H1 (cell line): ENCODE measurements around the gene RNF141. TPM values are rescaled to one million over a fixed set of nuclear protein-coding genes. Genes with fewer than 3 reads are reported as not detected.

Experiments
- CTCF ChIA-PET: fragments of 300-600 bp; sonication (Branson Sonifier 250); formaldehyde crosslinking; loops from one replicate; lab custom pipeline; 2021; ENCODE audit not compliant: partially characterized antibody; lab: Charles Lee
- POLR2A ChIA-PET: fragments of 300-600 bp; sonication (Branson Sonifier 250); formaldehyde crosslinking; loops from one replicate; lab custom pipeline; 2021; ENCODE audit warnings: inconsistent platforms; ENCODE audit not compliant: partially characterized antibody; lab: Charles Lee
- DNase-seq, 2 experiments: peaks; one replicate each; pipeline versions ENCODE4 v3.0.0 to v3.0.0-alpha.2; 2010 to 2022; ENCODE audit warnings: low spot score in 2 of 2, low read depth in 1 of 2, mixed read lengths in 1 of 2
- FAIRE-seq: peaks from 2 replicates; lab custom pipeline; 2011; peaks lifted over from hg19 to GRCh38; lab: Jason Lieb, UNC
- H2AFZ ChIP-seq: 2 replicates; pipeline ENCODE4 v1.8.1; 2012; ENCODE audit warnings: low read length, inconsistent platforms
- H2AK5ac ChIP-seq: 2 replicates; pipeline ENCODE4 v1.6.1; 2013; ENCODE audit warnings: low read depth, low read length
- H2BK120ac ChIP-seq: replicated peaks from 2 replicates; pipeline ENCODE3; 2013; ENCODE audit warnings: low read depth, low read length, inconsistent platforms
- H2BK12ac ChIP-seq: 2 replicates; pipeline ENCODE4 v1.6.1; 2013; ENCODE audit warnings: low read depth, low read length
- H2BK15ac ChIP-seq: 2 replicates; pipeline ENCODE4 v1.6.1; 2013; ENCODE audit warnings: low read length
- H2BK20ac ChIP-seq: 2 replicates; pipeline ENCODE4 v1.6.1; 2013; ENCODE audit warnings: low read length
- H2BK5ac ChIP-seq: 2 replicates; pipeline ENCODE4 v1.6.1; 2013; ENCODE audit warnings: low read depth, low read length
- H3K14ac ChIP-seq: 2 replicates; pipeline ENCODE4 v1.6.1; 2013; ENCODE audit warnings: inconsistent platforms; ENCODE audit not compliant: insufficient read length
- H3K18ac ChIP-seq: 2 replicates; pipeline ENCODE4 v1.6.1; 2013; ENCODE audit warnings: low read length; ENCODE audit errors: extremely low read depth
- H3K23ac ChIP-seq: 2 replicates; pipeline ENCODE4 v1.6.1; 2013; ENCODE audit warnings: inconsistent platforms; ENCODE audit not compliant: insufficient read length
- H3K23me2 ChIP-seq: 2 replicates; pipeline ENCODE4 v1.6.1; 2013; ENCODE audit warnings: low read depth, low read length
- H3K27ac ChIP-seq: 2 replicates; pipeline ENCODE4 v1.6.1; 2011; ENCODE audit warnings: low read depth, low read length, inconsistent platforms
- H3K27me3 ChIP-seq, 4 experiments: replicated peaks in 1 of 4; 1 replicate in 1 of 4; 2 replicates in 3 of 4; pipeline versions ENCODE4 v1.6.1 to v1.8.1; 2011 to 2013; ENCODE audit warnings: low read length in 3 of 4, mild to moderate bottlenecking in 3 of 4, inconsistent platforms in 2 of 4, mixed read lengths in 2 of 4, moderate library complexity in 1 of 4; ENCODE audit not compliant: control insufficient read depth in 3 of 4, insufficient read depth in 3 of 4; ENCODE audit errors: extremely low read depth in 1 of 4
- H3K36me3 ChIP-seq, 4 experiments: 2 replicates each; pipeline versions ENCODE4 v1.6.1 to v1.8.1; 2011 to 2013; ENCODE audit warnings: mild to moderate bottlenecking in 4 of 4, low read length in 3 of 4, moderate library complexity in 2 of 4, control low read depth in 1 of 4, inconsistent platforms in 1 of 4; ENCODE audit not compliant: insufficient read depth in 4 of 4, control insufficient read depth in 2 of 4
- H3K4ac ChIP-seq: replicated peaks from 2 replicates; pipeline ENCODE3; 2013; ENCODE audit warnings: low read length, low read depth, mixed read lengths, inconsistent platforms; ENCODE audit not compliant: insufficient read length
- H3K4me1 ChIP-seq, 4 experiments: replicated peaks in 1 of 4; 1 replicate in 1 of 4; 2 replicates in 3 of 4; pipeline versions ENCODE4 v1.6.1 to v1.8.1; 2011 to 2013; ENCODE audit warnings: low read length in 3 of 4, inconsistent platforms in 2 of 4, mixed read lengths in 1 of 4; ENCODE audit not compliant: insufficient read depth in 4 of 4, control insufficient read depth in 3 of 4
- H3K4me2 ChIP-seq, 2 experiments: 2 replicates each; pipeline versions ENCODE4 v1.6.1 to v1.8.1; 2011 to 2013; ENCODE audit warnings: low read depth in 2 of 2, low read length in 2 of 2, control low read depth in 1 of 2, inconsistent platforms in 1 of 2, mild to moderate bottlenecking in 1 of 2; ENCODE audit not compliant: insufficient read depth in 1 of 2
- H3K4me3 ChIP-seq, 4 experiments: fragments of 200-600, 300-600 bp in 1 of 4; sonication (generic), shearing (Covaris generic), sonication (Bioruptor Twin) in 1 of 4; 2 replicates each; pipeline versions ENCODE4 v1.5.1 to v1.8.1; 2011 to 2016; ENCODE audit warnings: low read length in 4 of 4, low read depth in 3 of 4, control low read depth in 2 of 4, inconsistent platforms in 2 of 4, mild to moderate bottlenecking in 2 of 4, mixed read lengths in 1 of 4, moderate library complexity in 1 of 4; ENCODE audit not compliant: insufficient read depth in 2 of 4; ENCODE audit errors: extremely low read depth in 1 of 4
- H3K56ac ChIP-seq: replicated peaks from 2 replicates; pipeline ENCODE3; 2013; ENCODE audit warnings: low read depth, mild to moderate bottlenecking, mixed read lengths, low read length, inconsistent platforms; ENCODE audit not compliant: insufficient read length
- H3K79me1 ChIP-seq: 2 replicates; pipeline ENCODE4 v1.6.1; 2013; ENCODE audit warnings: low read depth, low read length, control low read depth
- H3K79me2 ChIP-seq, 2 experiments: 2 replicates each; pipeline versions ENCODE4 v1.6.1 to v1.8.1; 2012 to 2013; ENCODE audit warnings: low read length in 2 of 2, mild to moderate bottlenecking in 2 of 2, inconsistent platforms in 1 of 2; ENCODE audit not compliant: insufficient read depth in 2 of 2, control insufficient read depth in 1 of 2
- H3K9ac ChIP-seq, 4 experiments: replicated peaks in 1 of 4; 1 replicate in 1 of 4; 2 replicates in 3 of 4; pipeline versions ENCODE4 v1.6.1 to v1.8.1; 2011 to 2013; ENCODE audit warnings: low read depth in 3 of 4, low read length in 3 of 4, control low read depth in 2 of 4, mild to moderate bottlenecking in 2 of 4, moderate library complexity in 2 of 4, inconsistent platforms in 1 of 4; ENCODE audit errors: extremely low read depth in 1 of 4
- H3K9me3 ChIP-seq, 2 experiments: 2 replicates each; pipeline versions ENCODE4 v1.6.1 to v1.8.1; 2012 to 2013; ENCODE audit warnings: mild to moderate bottlenecking in 2 of 2, moderate library complexity in 2 of 2, control low read depth in 1 of 2, inconsistent platforms in 1 of 2, low read depth in 1 of 2, low read length in 1 of 2, mixed read lengths in 1 of 2; ENCODE audit not compliant: insufficient read depth in 2 of 2
- H4K20me1 ChIP-seq, 2 experiments: replicated peaks in 1 of 2; 2 replicates each; pipeline versions ENCODE3 to v1.8.1; 2011 to 2013; ENCODE audit warnings: inconsistent platforms in 2 of 2, low read length in 2 of 2, mild to moderate bottlenecking in 1 of 2; ENCODE audit not compliant: insufficient read depth in 2 of 2, control insufficient read depth in 1 of 2
- H4K5ac ChIP-seq: 2 replicates; pipeline ENCODE4 v1.6.1; 2013; ENCODE audit warnings: low read length, low read depth, mixed read lengths, inconsistent platforms; ENCODE audit not compliant: insufficient read length
- H4K8ac ChIP-seq: 2 replicates; pipeline ENCODE4 v1.8.0; 2013; ENCODE audit warnings: mild to moderate bottlenecking, moderate library complexity, low read length, inconsistent platforms; ENCODE audit not compliant: insufficient read depth; ENCODE audit errors: extremely low read depth
- H4K91ac ChIP-seq: replicated peaks from 2 replicates; pipeline ENCODE3; 2013; ENCODE audit warnings: low read length, mixed read lengths, inconsistent platforms; ENCODE audit not compliant: insufficient read length
- BCL11A ChIP-seq, 2 experiments: IDR thresholded peaks; one replicate each; pipeline ENCODE4 v1.6.1; 2011; ENCODE audit warnings: low read depth in 2 of 2, low read length in 2 of 2, mild to moderate bottlenecking in 2 of 2
- BRCA1 ChIP-seq: IDR thresholded peaks from 2 replicates; pipeline ENCODE4 v1.6.1; 2012; ENCODE audit warnings: low read depth, low read length, improper control_type of control experiment
- CBX8 ChIP-seq: fragments of 300-800, 300-1000 bp; sonication (generic); IDR thresholded peaks from 2 replicates; pipeline ENCODE4 v1.7.1; 2016; ENCODE audit warnings: low read depth, low read length, borderline replicate concordance
- EGR1 ChIP-seq: IDR thresholded peaks from 2 replicates; pipeline ENCODE4 v1.6.1; 2011; ENCODE audit warnings: low read depth, low read length, borderline replicate concordance
- JUN ChIP-seq: IDR thresholded peaks from 2 replicates; pipeline ENCODE4 v1.6.1; 2011; ENCODE audit warnings: low read depth, mild to moderate bottlenecking, improper control_type of control experiment, low read length
- KDM4A ChIP-seq: IDR thresholded peaks from one replicate; pipeline ENCODE4 v1.7.1; 2012; ENCODE audit warnings: low read depth, mild to moderate bottlenecking, moderate library complexity, low read length, inconsistent platforms; ENCODE audit not compliant: severe bottlenecking
- MAFK ChIP-seq: IDR thresholded peaks from 2 replicates; pipeline ENCODE4 v1.6.1; 2012; ENCODE audit warnings: low read depth, mild to moderate bottlenecking, improper control_type of control experiment, low read length
- RNF2 ChIP-seq: fragments of 200-900, 300-1000 bp; sonication (generic); IDR thresholded peaks from 2 replicates; pipeline ENCODE4 v1.7.1; 2016; ENCODE audit warnings: borderline replicate concordance, low read depth, mild to moderate bottlenecking, antibody characterized with exemption, low read length; ENCODE audit not compliant: poor library complexity, severe bottlenecking; ENCODE audit errors: missing control alignments
- SUZ12 ChIP-seq: fragments of 200-600 bp; sonication (generic); IDR thresholded peaks from 2 replicates; pipeline ENCODE4 v1.6.1; 2012; ENCODE audit warnings: mild to moderate bottlenecking, inconsistent platforms, low read length, moderate library complexity, mixed read lengths
- TBP ChIP-seq: IDR thresholded peaks from 2 replicates; pipeline ENCODE4 v1.6.1; 2011; ENCODE audit warnings: low read depth, low read length, improper control_type of control experiment
- YY1 ChIP-seq: IDR thresholded peaks from 2 replicates; pipeline ENCODE4 v1.6.1; 2011; ENCODE audit warnings: low read depth, mild to moderate bottlenecking, low read length
- WGBS, 2 experiments: shearing (Covaris generic) in 1 of 2; methylation state at CpG; one replicate each; pipeline versions ENCODE4 v1.1.6 to v1.1.7; 2013 to 2015; ENCODE audit warnings: low lambda C conversion rate in 2 of 2, mixed read lengths in 2 of 2, inconsistent platforms in 1 of 2, low coverage in 1 of 2, missing lambda C conversion rate in 1 of 2; ENCODE audit not compliant: insufficient replicate concordance in 2 of 2, insufficient coverage in 1 of 2, insufficient read length in 1 of 2; ENCODE audit errors: extremely low coverage in 1 of 2, missing lambda C conversion rate in 1 of 2; 5-methylcytosine and 5-hydroxymethylcytosine counted together
- polyA plus RNA-seq, 7 experiments: library from polyadenylated mRNA; depleted of rRNA in 3 of 7; stranded (reverse) in 5 of 7; unstranded in 2 of 7; fragments of >200 nt in 5 of 7; fragments of 200-250 nt in 2 of 7; gene quantifications; 1 replicate in 5 of 7; 2 replicates in 1 of 7; 4 replicates in 1 of 7; pipeline versions ENCODE4 v1.2.1 to v1.2.3, GENCODE V29; 2011 to 2013; ENCODE audit warnings: missing spikeins in 2 of 7, mixed read lengths in 2 of 7
- total RNA-seq: library from RNA; stranded (reverse); fragmentation: NEBNext Ultra II Directional; extraction: Animal tissue kit (Norgen Biotek cat#: 25700); gene quantifications from 2 replicates; pipeline ENCODE4 v1.2.1, GENCODE V29; 2021

The RNF141 gene
- total and polyA plus RNA-seq, 2 of the 8 experiments (the other 6 are each of a cell fraction or from before 2014, with no cell fraction given), result 8.5 to 22.8 TPM

DNA sequence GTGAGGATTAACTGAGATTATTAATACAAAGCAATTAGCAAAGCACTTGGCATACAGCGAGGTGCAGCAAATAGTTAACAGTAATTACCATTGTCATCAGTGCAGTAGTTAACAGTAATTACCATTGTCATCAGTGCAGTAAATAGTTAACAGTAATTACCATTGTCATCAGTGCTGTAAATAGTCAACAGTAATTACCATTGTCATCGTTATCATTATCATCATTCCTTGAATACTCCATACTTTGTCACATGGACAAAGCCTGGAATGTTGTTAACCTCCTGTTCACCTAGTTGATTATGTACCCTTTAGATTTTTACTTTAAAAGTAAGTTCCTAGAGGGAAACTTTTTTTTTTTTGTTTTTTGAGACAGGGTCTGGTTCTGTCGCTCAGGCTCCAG lies 47.0 kb upstream of the RNF141 start:
- no peaks in the 10 kb centered on the region for H3K9me3 ChIP-seq
- no peak overlapping the region for H3K4me3 ChIP-seq
- H3K9ac ChIP-seq, result no peak overlapping the region
- ChIA-PET POLR2A (no interaction called here), CTCF (interaction anchor here (0.7 to 2.0 kb wide), 5 partner anchors 10 to 148 kb away, joined by 3 to 9 read pairs (median 5); no protein-coding TSS in a partner anchor)
- H3K23me2 ChIP-seq, result peaks cover 2% of the 10 kb centered on the region; the same call in 1 of the 2 replicates
- no peak overlapping the region for H2AK5ac ChIP-seq
- no peak overlapping the region for H3K27ac ChIP-seq
- H3K4me2 ChIP-seq, result no peak overlapping the region
- no peak for DNase-seq
- H4K5ac ChIP-seq, result no peak overlapping the region
- no peaks in the 10 kb centered on the region for H3K27me3 ChIP-seq
- no peak overlapping the region for H2BK120ac ChIP-seq
- H4K8ac ChIP-seq, result no peak overlapping the region
- no peak overlapping the region for H2BK12ac ChIP-seq
- no peaks in the 10 kb centered on the region for H4K20me1 ChIP-seq
- no peak overlapping the region for H3K14ac ChIP-seq
- H3K79me2 ChIP-seq, result no peaks in the 10 kb centered on the region
- H2BK20ac ChIP-seq, result no peak overlapping the region
- H3K56ac ChIP-seq, result no peak overlapping the region
- no peak overlapping the region for H2BK15ac ChIP-seq
- no peak overlapping the region for H3K18ac ChIP-seq
- H3K23ac ChIP-seq, result no peak overlapping the region
- 92% methylated on average over 3 of the region's 3 CpGs; no CpG with 5 or more reads in 1 of the 2 experiments for WGBS, 2 experiments
- FAIRE-seq, result no peak
- H2BK5ac ChIP-seq, result no peak overlapping the region
- H3K79me1 ChIP-seq, result no peaks in the 10 kb centered on the region
- H4K91ac ChIP-seq, result no peak overlapping the region
- H3K4me1 ChIP-seq, result no peaks in the 10 kb centered on the region
- H3K36me3 ChIP-seq, result no peaks in the 10 kb centered on the region
- no peak overlapping the region for H2AFZ ChIP-seq
- TF ChIP-seq YY1 (no peak), RNF2 (no peak), BRCA1 (no peak), SUZ12 (no peak), TBP (no peak), KDM4A (no peak), CBX8 (no peak), MAFK (no peak), JUN (no peak), BCL11A (IDR thresholded peaks at IDR 0.05; ENCODE audit: low read depth in 2 of 2, low read length in 2 of 2) (no peak), EGR1 (no peak)
- no peak overlapping the region for H3K4ac ChIP-seq
